ENCODE measurements around the gene GPR12.

DNA sequence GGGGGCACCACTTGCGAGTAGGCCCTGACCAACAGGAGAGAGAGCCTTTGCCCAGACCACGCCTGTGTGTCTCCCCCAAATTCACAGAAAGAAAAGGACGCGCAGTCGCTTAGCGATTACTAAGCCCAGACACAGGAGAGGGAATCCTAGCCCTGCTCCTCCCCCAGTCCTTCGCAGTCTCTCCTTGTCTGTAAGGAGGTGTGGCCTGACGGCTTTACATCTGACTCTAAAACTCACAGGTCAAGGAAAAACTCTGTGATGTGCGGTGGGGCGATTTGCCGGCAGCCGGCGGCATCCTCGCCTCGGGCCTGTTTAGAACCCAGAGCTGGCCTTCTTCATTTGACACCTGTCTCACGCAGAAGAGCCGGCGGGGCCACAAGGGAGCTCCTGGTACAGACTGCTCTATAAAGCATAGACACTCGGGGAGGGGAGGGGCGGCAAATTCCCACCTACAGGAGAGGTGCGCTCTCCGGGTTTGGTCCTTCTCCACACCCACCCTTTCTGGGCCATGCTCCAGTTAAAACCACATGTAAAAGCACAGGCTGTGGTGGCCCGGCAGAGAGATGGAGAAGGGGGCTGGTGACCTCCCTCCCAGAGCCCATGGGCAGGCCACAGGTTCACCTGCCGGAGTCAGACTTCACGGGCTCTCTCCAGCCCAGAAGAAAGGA, 17.8 kb downstream of the GPR12 start:
- TF ChIP-seq POLR2A (IDR thresholded peaks at IDR 0.05; ENCODE audit: low read length) (no peak), GATA1 (IDR thresholded peaks at IDR 0.05; ENCODE audit: low read depth, low read length) (no peak)

Measured in erythroblast (primary cell).